Naive B cell (primary cell): ENCODE data around the gene SMIM38. TPM values are rescaled to one million over a fixed set of nuclear protein-coding genes. Genes with fewer than 3 reads are reported as not detected.
A peak's percentile ranks its signal among the peaks of the same experiment; 100 is the strongest.

Experiments used
- ATAC-seq, 2 donors: fragments of 150-1000 bp; cut with Tn5 transposase; 2 replicates each; pipeline ENCODE4 v1.10.0; 2021; ENCODE audit warnings: low read depth in 2 of 2, mild to moderate bottlenecking in 2 of 2, moderate library complexity in 2 of 2
- DNase-seq: peaks from one replicate; pipeline ENCODE4 v3.0.0; 2022
- H3K27ac Mint-ChIP-seq, 6 donors: one replicate each; pipeline ENCODE4 v1.8.0; 2020 to 2022; ENCODE audit warnings: mild to moderate bottlenecking in 6 of 6, mixed read lengths in 6 of 6, moderate library complexity in 5 of 6, inconsistent platforms in 2 of 6
- H3K27me3 Mint-ChIP-seq, 3 donors: one replicate each; pipeline ENCODE4 v1.8.0; 2021 to 2022; ENCODE audit warnings: mixed read lengths in 3 of 3, mild to moderate bottlenecking in 1 of 3
- H3K36me3 Mint-ChIP-seq, 2 donors: one replicate each; pipeline ENCODE4 v1.8.0; 2020 to 2022; ENCODE audit warnings: mixed read lengths in 2 of 2, inconsistent platforms in 1 of 2, mild to moderate bottlenecking in 1 of 2
- H3K4me1 Mint-ChIP-seq, 3 donors: one replicate each; pipeline ENCODE4 v1.8.0; 2020 to 2022; ENCODE audit warnings: mixed read lengths in 3 of 3, inconsistent platforms in 1 of 3, mild to moderate bottlenecking in 1 of 3, moderate library complexity in 1 of 3
- H3K4me3 Mint-ChIP-seq, 8 donors: one replicate each; pipeline ENCODE4 v1.8.0; 2020 to 2022; ENCODE audit warnings: mild to moderate bottlenecking in 8 of 8, mixed read lengths in 8 of 8, moderate library complexity in 8 of 8, inconsistent platforms in 2 of 8
- H3K9me3 Mint-ChIP-seq, 7 donors: one replicate each; pipeline ENCODE4 v1.8.0; 2020 to 2022; ENCODE audit warnings: mixed read lengths in 7 of 7, mild to moderate bottlenecking in 5 of 7, inconsistent platforms in 2 of 7, moderate library complexity in 1 of 7
- polyA plus RNA-seq, 6 donors: library from polyadenylated mRNA; unstranded; fragments of 300-500 nt; fragmentation: Illumina TruSeq; gene quantifications; one replicate each; pipeline ENCODE4 v1.2.3, GENCODE V29; 2021; ENCODE audit warnings: low read depth in 6 of 6

The SMIM38 gene
- polyA plus RNA-seq, 6 donors from 2014 or later, result not detected

GRCh38 chr11:69189059-69189458 is 33.3 kb downstream of the SMIM38 start:
- Mint-ChIP-seq H3K27me3 (peaks cover 11 to 33% (median 13%) of the 10 kb centered on the region in 3 donors), H3K27ac (no peak overlapping the region), H3K36me3 (peaks cover 0 to 11% of the 10 kb centered on the region in 2 donors), H3K4me1 (no peaks in the 10 kb centered on the region), H3K4me3 (no peak overlapping the region), H3K9me3 (peaks cover 0 to 15% (median 6%) of the 10 kb centered on the region in 7 donors)
- ATAC-seq (no peak), DNase-seq (no peak)

- H3K27ac Mint-ChIP-seq, result no peak overlapping the region
- H3K36me3 Mint-ChIP-seq, result peaks cover 0 to 23% of the 10 kb centered on the region in 2 donors
- ATAC-seq (no peak), DNase-seq (no peak)
- no peak overlapping the region for H3K4me3 Mint-ChIP-seq
- peaks cover 11 to 43% (median 16%) of the 10 kb centered on the region in 3 donors for H3K27me3 Mint-ChIP-seq
- H3K9me3 Mint-ChIP-seq, result peaks cover 0 to 25% (median 11%) of the 10 kb centered on the region in 7 donors
- H3K4me1 Mint-ChIP-seq, result no peaks in the 10 kb centered on the region
These were observed 35.2 kb downstream of the SMIM38 start for GRCh38 chr11:69190796-69191536.

GRCh38 chr11:69192301-69192721 is 36.6 kb downstream of the SMIM38 start:
- no peak for ATAC-seq
- Mint-ChIP-seq H3K36me3 (peaks cover 0 to 23% of the 10 kb centered on the region in 2 donors), H3K9me3 (peaks cover 0 to 25% (median 11%) of the 10 kb centered on the region in 7 donors), H3K27me3 (peaks cover 11 to 43% (median 16%) of the 10 kb centered on the region in 3 donors), H3K4me1 (no peaks in the 10 kb centered on the region), H3K27ac (peak overlapping the region in 1 of 6 donors; percentile 33), H3K4me3 (no peak overlapping the region)
- DNase-seq, result no peak

- Mint-ChIP-seq H3K27me3 (peaks cover 11 to 36% (median 12%) of the 10 kb centered on the region in 3 donors), H3K36me3 (peaks cover 0 to 23% of the 10 kb centered on the region in 2 donors), H3K9me3 (peaks cover 0 to 25% (median 11%) of the 10 kb centered on the region in 7 donors), H3K27ac (no peak overlapping the region), H3K4me1 (no peaks in the 10 kb centered on the region), H3K4me3 (no peak overlapping the region)
- no peak for DNase-seq
- no peak for ATAC-seq
These were observed 37.4 kb downstream of the SMIM38 start for GRCh38 chr11:69193151-69193550.

GRCh38 chr11:69193629-69194028 is 37.9 kb downstream of the SMIM38 start:
- H3K4me3 Mint-ChIP-seq, result no peak overlapping the region
- no peak overlapping the region for H3K27ac Mint-ChIP-seq
- peaks cover 0 to under 1% (median 0%) of the 10 kb centered on the region in 3 donors for H3K4me1 Mint-ChIP-seq
- no peak for DNase-seq
- ATAC-seq, result no peak
- H3K36me3 Mint-ChIP-seq, result peaks cover 0 to 22% of the 10 kb centered on the region in 2 donors
- peaks cover 0 to 22% (median 11%) of the 10 kb centered on the region in 7 donors for H3K9me3 Mint-ChIP-seq
- peaks cover 9 to 35% (median 11%) of the 10 kb centered on the region in 3 donors for H3K27me3 Mint-ChIP-seq

- Mint-ChIP-seq H3K4me1 (peaks cover 0 to 8% (median 0%) of the 10 kb centered on the region in 3 donors), H3K4me3 (no peak overlapping the region), H3K9me3 (peaks cover 0 to 22% (median 5%) of the 10 kb centered on the region in 7 donors), H3K27ac (no peak overlapping the region), H3K27me3 (peaks cover 3 to 35% (median 11%) of the 10 kb centered on the region in 3 donors), H3K36me3 (peaks cover 0 to 14% of the 10 kb centered on the region in 2 donors)
- ATAC-seq, result no peak
- no peak for DNase-seq
These were observed 38.7 kb downstream of the SMIM38 start for GRCh38 chr11:69194396-69194795.

- Mint-ChIP-seq H3K27ac (peak overlapping the region in 1 of 6 donors; percentile 23), H3K36me3 (peaks cover 0 to 13% of the 10 kb centered on the region in 2 donors), H3K4me3 (no peak overlapping the region), H3K9me3 (peaks cover 0 to 20% (median 5%) of the 10 kb centered on the region in 7 donors), H3K27me3 (peaks cover 3 to 35% (median 11%) of the 10 kb centered on the region in 3 donors), H3K4me1 (peaks cover 0 to 14% (median 0%) of the 10 kb centered on the region in 3 donors)
- ATAC-seq (no peak), DNase-seq (no peak)
These were observed 39.2 kb downstream of the SMIM38 start for GRCh38 chr11:69194956-69195355.

- H3K27me3 Mint-ChIP-seq, result peaks cover 3 to 37% (median 9%) of the 10 kb centered on the region in 3 donors
- peaks cover 0 to 15% (median 0%) of the 10 kb centered on the region in 3 donors for H3K4me1 Mint-ChIP-seq
- no peak overlapping the region for H3K4me3 Mint-ChIP-seq
- DNase-seq, result no peak
- peaks cover 0 to 13% of the 10 kb centered on the region in 2 donors for H3K36me3 Mint-ChIP-seq
- ATAC-seq, result no peak
- no peak overlapping the region for H3K27ac Mint-ChIP-seq
- H3K9me3 Mint-ChIP-seq, result peaks cover 0 to 20% (median 5%) of the 10 kb centered on the region in 7 donors
These were observed 40.4 kb downstream of the SMIM38 start for GRCh38 chr11:69195824-69196782.

- H3K4me1 Mint-ChIP-seq, result peaks cover 0 to 15% (median 0%) of the 10 kb centered on the region in 3 donors
- H3K36me3 Mint-ChIP-seq, result peaks cover 0 to 13% of the 10 kb centered on the region in 2 donors
- no peak overlapping the region for H3K4me3 Mint-ChIP-seq
- H3K27ac Mint-ChIP-seq, result no peak overlapping the region
- peaks cover 3 to 38% (median 9%) of the 10 kb centered on the region in 3 donors for H3K27me3 Mint-ChIP-seq
- peaks cover 0 to 20% (median 5%) of the 10 kb centered on the region in 7 donors for H3K9me3 Mint-ChIP-seq
- DNase-seq (no peak), ATAC-seq (no peak)
These were observed 41.0 kb downstream of the SMIM38 start for GRCh38 chr11:69196783-69197169.

- Mint-ChIP-seq H3K4me3 (peak overlapping the region in 1 of 8 donors; percentile 24), H3K36me3 (peaks cover 0 to 12% of the 10 kb centered on the region in 2 donors), H3K9me3 (peaks cover 0 to 20% (median 5%) of the 10 kb centered on the region in 7 donors), H3K4me1 (peaks cover 0 to 15% (median 0%) of the 10 kb centered on the region in 3 donors), H3K27ac (no peak overlapping the region), H3K27me3 (peaks cover 3 to 33% (median 5%) of the 10 kb centered on the region in 3 donors)
- ATAC-seq, result no peak
- DNase-seq, result no peak
These were observed 43.3 kb downstream of the SMIM38 start for GRCh38 chr11:69198891-69199582.

- Mint-ChIP-seq H3K4me3 (no peak overlapping the region), H3K9me3 (peaks cover 0 to 13% (median 2%) of the 10 kb centered on the region in 7 donors)
These were observed 44.0 kb downstream of the SMIM38 start for GRCh38 chr11:69199583-69200315.

More at GRCh38 chr11:69199583-69200315, 44.0 kb downstream of the SMIM38 start:
- Mint-ChIP-seq H3K4me1 (peaks cover 0 to 15% (median 0%) of the 10 kb centered on the region in 3 donors), H3K36me3 (peaks cover 0 to 5% of the 10 kb centered on the region in 2 donors), H3K27me3 (peaks cover 0 to 25% (median 5%) of the 10 kb centered on the region in 3 donors), H3K27ac (peak overlapping the region in 1 of 6 donors; percentile 28)
- no peak for DNase-seq
- ATAC-seq, result no peak
